ENCODE measurements around the gene TLCD3B. TPM values are rescaled to one million over a fixed set of nuclear protein-coding genes. Genes with fewer than 3 reads are reported as not detected.

The TLCD3B gene
- total and polyA plus RNA-seq, 2 experiments from 2014 or later, result 0.13 TPM; not detected in 1

GRCh38 chr16:30025574-30025973 lies 5.5 kb downstream of the TLCD3B start:
- TF ChIP-seq EZH2phosphoT487 (IDR thresholded peaks at IDR 0.05; ENCODE audit: insufficient read depth, low read depth), result no peak
- TF ChIP-seq EZH2 (IDR thresholded peaks at IDR 0.05; ENCODE audit: insufficient read depth, poor library complexity, severe bottlenecking), result no peak
- Histone ChIP-seq H3F3A (ENCODE audit: insufficient read depth) (no peaks in the 10 kb centered on the region), H3K4me3 (no peak overlapping the region), H3K4me1 (ENCODE audit: insufficient read depth) (no peaks in the 10 kb centered on the region), H3K9me3 (ENCODE audit: low read depth) (no peaks in the 10 kb centered on the region), H3K27me3 (replicated peaks; ENCODE audit: insufficient read depth) (peaks cover 32% of the 10 kb centered on the region), H3K36me3 (ENCODE audit: low read depth) (no peaks in the 10 kb centered on the region), H3K27ac (no peak overlapping the region), H3K79me2 (ENCODE audit: insufficient read depth) (no peaks in the 10 kb centered on the region), H2AFZ (no peak overlapping the region), H3K4me2 (ENCODE audit: unreplicated experiment) (no peak overlapping the region), H3K9ac (no peak overlapping the region), H3K9me2 (ENCODE audit: insufficient read depth) (no peaks in the 10 kb centered on the region), H4K20me1 (ENCODE audit: insufficient read depth) (no peaks in the 10 kb centered on the region)
- 33 to 45% methylated on average over 7 of the region's 7 CpGs for WGBS, 2 experiments (ENCODE audit: low coverage in 1 of 2, low lambda C conversion rate in 2 of 2, missing lambda C conversion rate in 2 of 2)
- in situ Hi-C loops (cut with MboI), result loop anchor here (10.0 kb wide), 2 partner anchors 51 to 321 kb away; partner anchors contain the start of gene TAOK2
- DNase-seq, result no peak

- DNase-seq, result no peak
- TF ChIP-seq EZH2phosphoT487 (IDR thresholded peaks at IDR 0.05; ENCODE audit: insufficient read depth, low read depth) (no peak), EZH2 (IDR thresholded peaks at IDR 0.05; ENCODE audit: insufficient read depth, poor library complexity, severe bottlenecking) (no peak)
- Histone ChIP-seq H2AFZ (no peak overlapping the region), H3K79me2 (ENCODE audit: insufficient read depth) (no peaks in the 10 kb centered on the region), H3K4me3 (no peak overlapping the region), H3F3A (ENCODE audit: insufficient read depth) (no peaks in the 10 kb centered on the region), H3K9me2 (ENCODE audit: insufficient read depth) (no peaks in the 10 kb centered on the region), H3K4me1 (ENCODE audit: insufficient read depth) (no peaks in the 10 kb centered on the region), H3K27ac (no peak overlapping the region), H3K36me3 (ENCODE audit: low read depth) (no peaks in the 10 kb centered on the region), H3K9ac (no peak overlapping the region), H3K27me3 (replicated peaks; ENCODE audit: insufficient read depth) (peaks cover 29% of the 10 kb centered on the region), H3K4me2 (ENCODE audit: unreplicated experiment) (no peak overlapping the region), H3K9me3 (ENCODE audit: low read depth) (no peaks in the 10 kb centered on the region), H4K20me1 (ENCODE audit: insufficient read depth) (no peaks in the 10 kb centered on the region)
- in situ Hi-C loops (cut with MboI), result loop anchor here (10.0 kb wide), 2 partner anchors 50 to 320 kb away; partner anchors contain the start of gene TAOK2
- WGBS, 2 experiments (ENCODE audit: low coverage in 1 of 2, low lambda C conversion rate in 2 of 2, missing lambda C conversion rate in 2 of 2), result 52% methylated on average over 13 to 19 of the region's 20 CpGs
Measured at GRCh38 chr16:30025156-30025555, 5.9 kb downstream of the TLCD3B start.

GRCh38 chr16:30024451-30024850 lies 6.6 kb downstream of the TLCD3B start:
- WGBS, 2 experiments (ENCODE audit: low coverage in 1 of 2, low lambda C conversion rate in 2 of 2, missing lambda C conversion rate in 2 of 2), result 70 to 72% methylated on average over 10 to 16 of the region's 16 CpGs
- H3K27me3 ChIP-seq (replicated peaks; ENCODE audit: insufficient read depth), result peaks cover 22% of the 10 kb centered on the region
- H3F3A ChIP-seq (ENCODE audit: insufficient read depth), result no peaks in the 10 kb centered on the region
- H3K79me2 ChIP-seq (ENCODE audit: insufficient read depth), result no peaks in the 10 kb centered on the region
- no peak for TF ChIP-seq EZH2phosphoT487 (IDR thresholded peaks at IDR 0.05; ENCODE audit: insufficient read depth, low read depth)
- no peak for TF ChIP-seq EZH2 (IDR thresholded peaks at IDR 0.05; ENCODE audit: insufficient read depth, poor library complexity, severe bottlenecking)
- no peak for DNase-seq
- no peak overlapping the region for H3K4me2 ChIP-seq (ENCODE audit: unreplicated experiment)
- no peaks in the 10 kb centered on the region for H3K9me3 ChIP-seq (ENCODE audit: low read depth)
- H2AFZ ChIP-seq, result no peak overlapping the region
- no peak overlapping the region for H3K27ac ChIP-seq
- no peaks in the 10 kb centered on the region for H3K36me3 ChIP-seq (ENCODE audit: low read depth)
- H3K9me2 ChIP-seq (ENCODE audit: insufficient read depth), result no peaks in the 10 kb centered on the region
- no peak overlapping the region for H3K9ac ChIP-seq
- in situ Hi-C loops (cut with MboI), result loop anchor here (10.0 kb wide), 2 partner anchors 50 to 320 kb away; partner anchors contain the start of gene TAOK2
- H3K4me3 ChIP-seq, result no peak overlapping the region
- H4K20me1 ChIP-seq (ENCODE audit: insufficient read depth), result no peaks in the 10 kb centered on the region
- no peaks in the 10 kb centered on the region for H3K4me1 ChIP-seq (ENCODE audit: insufficient read depth)

GRCh38 chr16:30023586-30023985 lies 7.5 kb downstream of the TLCD3B start:
- H3K4me1 ChIP-seq (ENCODE audit: insufficient read depth), result no peaks in the 10 kb centered on the region
- H3K9ac ChIP-seq, result no peak overlapping the region
- H3K4me3 ChIP-seq, result no peak overlapping the region
- no peak overlapping the region for H2AFZ ChIP-seq
- DNase-seq, result no peak
- no peaks in the 10 kb centered on the region for H3K79me2 ChIP-seq (ENCODE audit: insufficient read depth)
- WGBS, 2 experiments (ENCODE audit: low coverage in 1 of 2, low lambda C conversion rate in 2 of 2, missing lambda C conversion rate in 2 of 2), result 62 to 64% methylated on average over 11 of the region's 11 CpGs
- TF ChIP-seq EZH2phosphoT487 (IDR thresholded peaks at IDR 0.05; ENCODE audit: insufficient read depth, low read depth) (no peak), EZH2 (IDR thresholded peaks at IDR 0.05; ENCODE audit: insufficient read depth, poor library complexity, severe bottlenecking) (no peak)
- H3K9me3 ChIP-seq (ENCODE audit: low read depth), result no peaks in the 10 kb centered on the region
- H3K27me3 ChIP-seq (replicated peaks; ENCODE audit: insufficient read depth), result peaks cover 14% of the 10 kb centered on the region
- no peak overlapping the region for H3K27ac ChIP-seq
- no peaks in the 10 kb centered on the region for H3K9me2 ChIP-seq (ENCODE audit: insufficient read depth)
- no peaks in the 10 kb centered on the region for H3K36me3 ChIP-seq (ENCODE audit: low read depth)
- in situ Hi-C loops (cut with MboI), result loop anchor here (10.0 kb wide), 2 partner anchors 49 to 319 kb away; partner anchors contain the start of gene TAOK2
- H4K20me1 ChIP-seq (ENCODE audit: insufficient read depth), result no peaks in the 10 kb centered on the region
- H3K4me2 ChIP-seq (ENCODE audit: unreplicated experiment), result no peak overlapping the region
- no peaks in the 10 kb centered on the region for H3F3A ChIP-seq (ENCODE audit: insufficient read depth)

Data from GM23248 (cell line).